ENCODE data around the gene ARL2BP.

ARL2BP gene

GRCh38 chr16:57233944-57234706 is 10.9 kb upstream of the ARL2BP start:
- TF ChIP-seq CTCF (IDR thresholded peaks at IDR 0.05; ENCODE audit: insufficient read depth, low read length, missing control alignments) = no peak
- DNase-seq (ENCODE audit: low read depth, low spot score) = no peak
- POLR2A ChIA-PET = interaction anchor here (0.5 kb wide), 1 partner anchor 134 kb away, joined by 3 read pairs; no protein-coding TSS in a partner anchor
- CTCF ChIA-PET = no interaction called here
- no peak overlapping the region for H3K4me3 ChIP-seq (ENCODE audit: low read depth, low read length)

- no peak overlapping the region for H3K4me3 ChIP-seq (ENCODE audit: low read depth, low read length)
- TF ChIP-seq CTCF (IDR thresholded peaks at IDR 0.05; ENCODE audit: insufficient read depth, low read length, missing control alignments) = no peak
- ChIA-PET CTCF (no interaction called here), POLR2A (no interaction called here)
- DNase-seq (ENCODE audit: low read depth, low spot score) = no peak
These were observed 10.4 kb upstream of the ARL2BP start for GRCh38 chr16:57234707-57235092.

- POLR2A ChIA-PET = interaction anchor here (0.9 kb wide), 1 partner anchor 10 kb away, joined by 3 read pairs; the partner anchor contains the start of gene ARL2BP
These were observed 9.7 kb upstream of the ARL2BP start for GRCh38 chr16:57235128-57236021.

GRCh38 chr16:57236022-57236350 is 9.1 kb upstream of the ARL2BP start:
- ChIA-PET CTCF (interaction anchor here (1.0 to 2.4 kb wide), 5 partner anchors 9 to 181 kb away, joined by 3 to 7 read pairs (median 3); partner anchors contain the start of genes ARL2BP and CPNE2), POLR2A (interaction anchor here (0.9 kb wide), 1 partner anchor 9 kb away, joined by 3 read pairs; the partner anchor contains the start of gene ARL2BP)
- no peak for DNase-seq (ENCODE audit: low read depth, low spot score)
- H3K4me3 ChIP-seq (ENCODE audit: low read depth, low read length) = no peak overlapping the region
- no peak for TF ChIP-seq CTCF (IDR thresholded peaks at IDR 0.05; ENCODE audit: insufficient read depth, low read length, missing control alignments)

More at GRCh38 chr16:57235128-57236021, 9.7 kb upstream of the ARL2BP start:
- no peak for TF ChIP-seq CTCF (IDR thresholded peaks at IDR 0.05; ENCODE audit: insufficient read depth, low read length, missing control alignments)
- H3K4me3 ChIP-seq (ENCODE audit: low read depth, low read length) = no peak overlapping the region
- CTCF ChIA-PET = interaction anchor here (1.0 to 2.4 kb wide), 4 partner anchors 10 to 151 kb away, joined by 3 to 7 read pairs (median 4); partner anchors contain the start of genes ARL2BP and CPNE2
- DNase-seq (ENCODE audit: low read depth, low spot score) = no peak

- DNase-seq (ENCODE audit: low read depth, low spot score) = no peak
- H3K4me3 ChIP-seq (ENCODE audit: low read depth, low read length) = no peak overlapping the region
- ChIA-PET CTCF (no interaction called here), POLR2A (no interaction called here)
- no peak for TF ChIP-seq CTCF (IDR thresholded peaks at IDR 0.05; ENCODE audit: insufficient read depth, low read length, missing control alignments)
These were observed 6.4 kb upstream of the ARL2BP start for GRCh38 chr16:57238682-57239081.

GRCh38 chr16:57239107-57239506 is 6.0 kb upstream of the ARL2BP start:
- CTCF ChIA-PET = interaction anchor here (1.0 to 1.6 kb wide), 2 partner anchors 178 to 180 kb away, joined by 3 to 4 read pairs; no protein-coding TSS in a partner anchor
- no peak for DNase-seq (ENCODE audit: low read depth, low spot score)
- POLR2A ChIA-PET = no interaction called here
- H3K4me3 ChIP-seq (ENCODE audit: low read depth, low read length) = no peak overlapping the region
- TF ChIP-seq CTCF (IDR thresholded peaks at IDR 0.05; ENCODE audit: insufficient read depth, low read length, missing control alignments) = no peak
